PC-9 (cell line): ENCODE data around the gene ERBB4. TPM values are rescaled to one million over a fixed set of nuclear protein-coding genes. Genes with fewer than 3 reads are reported as not detected.

Source experiments
- BruUV-seq: library from RNA; stranded (reverse); fragments of 400-500 nt; replicated peaks from 2 replicates; lab custom pipeline; 2021; lab: Mats Ljungman, UMichigan
- CTCF ChIA-PET: fragments of 300-600 bp; sonication (Branson Sonifier 250); formaldehyde crosslinking; loops from one replicate; lab custom pipeline; 2022; ENCODE audit warnings: antibody characterized with exemption; lab: Charles Lee
- POLR2A ChIA-PET: fragments of 300-600 bp; sonication (Branson Sonifier 250); formaldehyde crosslinking; loops from one replicate; lab custom pipeline; 2022; ENCODE audit warnings: antibody characterized with exemption; ENCODE audit not compliant: unreplicated experiment; lab: Charles Lee
- DNase-seq, 2 experiments: peaks; one replicate each; pipeline versions ENCODE4 v3.0.0 to v3.0.0-alpha.2; 2015 to 2022; ENCODE audit warnings: mixed read lengths in 1 of 2
- H2AFZ ChIP-seq: fragments of 200-600 bp; sonication (generic); 2 replicates; pipeline ENCODE4 v1.8.1; 2017; ENCODE audit warnings: antibody characterized with exemption
- H3F3A ChIP-seq: fragments of 200-600 bp; sonication (generic); 2 replicates; pipeline ENCODE4 v1.8.1; 2017; ENCODE audit warnings: antibody characterized with exemption, mild to moderate bottlenecking, low read depth; ENCODE audit not compliant: insufficient read depth
- H3K27ac ChIP-seq: fragments of 200-600 bp; sonication (generic); 2 replicates; pipeline ENCODE4 v1.6.1; 2016; ENCODE audit warnings: mixed run types
- H3K27me3 ChIP-seq: fragments of 200-600 bp; sonication (generic); 2 replicates; pipeline ENCODE4 v1.6.1; 2016; ENCODE audit warnings: low read depth, mixed run types; ENCODE audit not compliant: insufficient read depth
- H3K36me3 ChIP-seq: fragments of 200-600 bp; sonication (generic); 2 replicates; pipeline ENCODE4 v1.6.1; 2016; ENCODE audit warnings: low read depth, mixed run types
- H3K4me1 ChIP-seq: fragments of 200-600 bp; sonication (generic); replicated peaks from 2 replicates; pipeline ENCODE4 v1.6.1; 2016; ENCODE audit warnings: mixed run types; ENCODE audit not compliant: insufficient read depth
- H3K4me2 ChIP-seq: fragments of 200-600 bp; sonication (generic); 2 replicates; pipeline ENCODE4 v1.6.1; 2017; ENCODE audit warnings: mixed run types
- H3K4me3 ChIP-seq: fragments of 200-600 bp; sonication (generic); 2 replicates; pipeline ENCODE4 v1.6.1; 2016; ENCODE audit warnings: mixed run types
- H3K79me2 ChIP-seq: fragments of 200-600 bp; sonication (generic); 2 replicates; pipeline ENCODE4 v1.6.1; 2017; ENCODE audit warnings: low read depth, mixed run types
- H3K9me2 ChIP-seq: fragments of 200-600 bp; sonication (generic); 2 replicates; pipeline ENCODE4 v1.8.1; 2017; ENCODE audit warnings: mild to moderate bottlenecking; ENCODE audit not compliant: insufficient read depth
- H3K9me3 ChIP-seq: fragments of 200-600 bp; sonication (generic); 2 replicates; pipeline ENCODE4 v1.8.1; 2016; ENCODE audit warnings: low read depth; ENCODE audit not compliant: insufficient read depth
- H4K20me1 ChIP-seq: fragments of 200-600 bp; sonication (generic); 2 replicates; pipeline ENCODE4 v1.8.1; 2017; ENCODE audit not compliant: insufficient read depth
- EZH2 ChIP-seq: fragments of 200-600 bp; sonication (generic); IDR thresholded peaks from 2 replicates; pipeline ENCODE4 v1.8.0; 2017; ENCODE audit warnings: antibody characterized with exemption, low read depth
- intact Hi-C: fragments of 100-400 bp; cut with micrococcal nuclease; formaldehyde crosslinking; loops from one replicate; pipeline ENCODE4 v1.10.0; 2022; ENCODE audit not compliant: unreplicated experiment
- total RNA-seq: library from RNA; stranded (reverse); gene quantifications from 2 replicates; pipeline ENCODE4 v1.2.3, GENCODE V29; 2021
- TF ChIP-seq, protein P1 (sequence below): fragments of 200-600 bp; sonication (generic); conservative IDR thresholded peaks from 2 replicates; pipeline ENCODE4 v1.6.1; 2017; ENCODE audit warnings: mixed run types, antibody characterized with exemption, mild to moderate bottlenecking, moderate library complexity

The ERBB4 gene
- total RNA-seq, 1 experiment from 2014 or later = not detected

DNA sequence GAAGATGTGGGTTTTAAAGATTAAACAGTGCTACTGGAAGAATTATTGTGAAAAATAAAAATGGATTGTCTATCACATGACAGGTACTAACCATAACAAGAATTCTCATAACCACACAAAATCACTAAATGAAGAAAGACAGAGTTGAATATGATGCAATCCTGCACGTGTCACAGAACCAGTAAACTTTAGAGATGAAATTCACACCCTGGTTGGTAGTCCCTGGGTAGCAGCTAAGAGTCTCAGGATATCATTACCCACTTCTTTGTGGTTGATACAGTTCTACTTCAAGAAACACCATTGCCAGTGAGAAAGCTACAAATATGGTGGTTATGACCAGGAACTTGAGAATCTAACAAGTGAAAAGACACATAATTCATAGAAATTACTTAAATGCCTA, 450.2 kb downstream of the ERBB4 start:
- Histone ChIP-seq H3K79me2 (no peaks in the 10 kb centered on the region), H4K20me1 (no peaks in the 10 kb centered on the region), H3K9me2 (no peaks in the 10 kb centered on the region), H3K4me2 (no peak overlapping the region), H3K27me3 (no peaks in the 10 kb centered on the region), H3F3A (no peaks in the 10 kb centered on the region), H3K4me3 (no peak overlapping the region), H2AFZ (no peak overlapping the region), H3K4me1 (no peaks in the 10 kb centered on the region), H3K9me3 (no peaks in the 10 kb centered on the region), H3K27ac (no peak overlapping the region), H3K36me3 (no peaks in the 10 kb centered on the region)
- BruUV-seq = no TSS peak
- TF ChIP-seq, protein P1, sequence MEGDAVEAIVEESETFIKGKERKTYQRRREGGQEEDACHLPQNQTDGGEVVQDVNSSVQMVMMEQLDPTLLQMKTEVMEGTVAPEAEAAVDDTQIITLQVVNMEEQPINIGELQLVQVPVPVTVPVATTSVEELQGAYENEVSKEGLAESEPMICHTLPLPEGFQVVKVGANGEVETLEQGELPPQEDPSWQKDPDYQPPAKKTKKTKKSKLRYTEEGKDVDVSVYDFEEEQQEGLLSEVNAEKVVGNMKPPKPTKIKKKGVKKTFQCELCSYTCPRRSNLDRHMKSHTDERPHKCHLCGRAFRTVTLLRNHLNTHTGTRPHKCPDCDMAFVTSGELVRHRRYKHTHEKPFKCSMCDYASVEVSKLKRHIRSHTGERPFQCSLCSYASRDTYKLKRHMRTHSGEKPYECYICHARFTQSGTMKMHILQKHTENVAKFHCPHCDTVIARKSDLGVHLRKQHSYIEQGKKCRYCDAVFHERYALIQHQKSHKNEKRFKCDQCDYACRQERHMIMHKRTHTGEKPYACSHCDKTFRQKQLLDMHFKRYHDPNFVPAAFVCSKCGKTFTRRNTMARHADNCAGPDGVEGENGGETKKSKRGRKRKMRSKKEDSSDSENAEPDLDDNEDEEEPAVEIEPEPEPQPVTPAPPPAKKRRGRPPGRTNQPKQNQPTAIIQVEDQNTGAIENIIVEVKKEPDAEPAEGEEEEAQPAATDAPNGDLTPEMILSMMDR = no peak
- no peak for TF ChIP-seq EZH2
- no peak for DNase-seq
- intact Hi-C loops = no loop called here
- ChIA-PET POLR2A (no interaction called here), CTCF (interaction anchor here (0.7 kb wide), 1 partner anchor 689 kb away, joined by 3 read pairs; no protein-coding TSS in a partner anchor)

DNA sequence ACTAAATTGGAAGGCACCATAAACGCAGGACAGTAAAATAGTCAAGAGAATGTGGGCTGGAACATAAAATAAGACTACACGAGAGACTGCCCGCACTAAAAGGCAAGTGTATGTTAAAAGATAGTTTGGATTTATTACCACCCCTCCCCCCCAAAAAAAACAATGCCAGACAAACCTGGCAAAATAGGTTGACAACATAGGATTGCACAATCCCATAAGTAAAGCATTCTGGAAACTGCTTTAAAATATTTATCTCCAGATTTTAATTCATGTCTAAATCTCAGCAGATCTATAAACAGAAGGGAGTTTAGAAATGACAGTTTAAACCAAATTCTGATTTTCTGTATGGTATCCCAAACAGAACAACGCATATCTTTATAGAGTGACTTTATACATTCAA, 455.1 kb downstream of the ERBB4 start:
- ChIA-PET CTCF (no interaction called here), POLR2A (no interaction called here)
- no peak for TF ChIP-seq EZH2
- TF ChIP-seq, protein P1 = no peak
- DNase-seq = no peak
- Histone ChIP-seq H3K9me3 (no peaks in the 10 kb centered on the region), H3K4me2 (no peak overlapping the region), H3F3A (no peaks in the 10 kb centered on the region), H4K20me1 (no peaks in the 10 kb centered on the region), H3K4me3 (no peak overlapping the region), H3K27me3 (no peaks in the 10 kb centered on the region), H3K27ac (no peak overlapping the region), H2AFZ (no peak overlapping the region), H3K79me2 (no peaks in the 10 kb centered on the region), H3K9me2 (no peaks in the 10 kb centered on the region), H3K4me1 (no peaks in the 10 kb centered on the region), H3K36me3 (no peaks in the 10 kb centered on the region)
- no TSS peak for BruUV-seq
- intact Hi-C loops = no loop called here

DNA sequence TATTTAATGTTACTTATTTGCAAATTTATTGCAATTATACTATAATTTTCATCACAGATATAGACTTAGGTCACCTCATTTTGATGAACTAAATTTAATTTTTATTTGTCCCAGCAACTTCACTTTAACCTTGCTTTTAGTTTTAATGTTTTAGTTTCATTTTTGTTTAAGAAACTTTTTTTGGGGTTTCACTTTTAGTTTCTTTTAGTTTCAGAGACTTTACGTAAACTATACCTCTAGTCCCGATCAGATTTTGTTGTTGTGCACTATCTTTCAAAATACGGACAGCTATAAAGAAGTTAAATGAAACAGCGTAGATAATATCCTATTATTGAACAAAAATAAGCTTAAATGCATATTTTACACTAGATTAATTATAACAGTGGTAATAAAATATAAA, 460.5 kb downstream of the ERBB4 start:
- Histone ChIP-seq H3K79me2 (no peaks in the 10 kb centered on the region), H3K9me3 (no peaks in the 10 kb centered on the region), H3F3A (no peaks in the 10 kb centered on the region), H3K4me3 (no peak overlapping the region), H3K4me2 (no peak overlapping the region), H3K4me1 (no peaks in the 10 kb centered on the region), H2AFZ (no peak overlapping the region), H3K9me2 (no peaks in the 10 kb centered on the region), H4K20me1 (no peaks in the 10 kb centered on the region), H3K27me3 (no peaks in the 10 kb centered on the region), H3K27ac (no peak overlapping the region), H3K36me3 (no peaks in the 10 kb centered on the region)
- DNase-seq = no peak
- POLR2A ChIA-PET = no interaction called here
- CTCF ChIA-PET = no interaction called here
- no TSS peak for BruUV-seq
- intact Hi-C loops = no loop called here
- no peak for TF ChIP-seq EZH2
- TF ChIP-seq, protein P1 = no peak
